Measurements from ENCODE around the gene GMEB2. TPM values are rescaled to one million over a fixed set of nuclear protein-coding genes. Genes with fewer than 3 reads are reported as not detected.

GMEB2 gene, protein sequence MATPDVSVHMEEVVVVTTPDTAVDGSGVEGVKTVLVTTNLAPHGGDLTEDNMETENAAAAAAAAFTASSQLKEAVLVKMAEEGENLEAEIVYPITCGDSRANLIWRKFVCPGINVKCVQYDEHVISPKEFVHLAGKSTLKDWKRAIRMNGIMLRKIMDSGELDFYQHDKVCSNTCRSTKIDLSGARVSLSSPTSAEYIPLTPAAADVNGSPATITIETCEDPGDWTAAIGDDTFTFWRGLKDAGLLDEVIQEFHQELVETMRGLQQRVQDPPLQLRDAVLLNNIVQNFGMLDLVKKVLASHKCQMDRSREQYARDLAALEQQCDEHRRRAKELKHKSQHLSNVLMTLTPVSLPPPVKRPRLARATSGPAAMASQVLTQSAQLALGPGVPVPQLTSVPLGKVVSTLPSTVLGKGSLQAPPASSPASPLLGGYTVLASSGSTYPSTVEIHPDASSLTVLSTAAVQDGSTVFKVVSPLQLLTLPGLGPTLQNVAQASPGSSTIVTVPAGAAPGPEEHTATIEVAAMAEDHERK
- total RNA-seq (2014; rRNA removed; shearing (Covaris generic)): 18.1 and 19.4 TPM in 2 replicates

DNA sequence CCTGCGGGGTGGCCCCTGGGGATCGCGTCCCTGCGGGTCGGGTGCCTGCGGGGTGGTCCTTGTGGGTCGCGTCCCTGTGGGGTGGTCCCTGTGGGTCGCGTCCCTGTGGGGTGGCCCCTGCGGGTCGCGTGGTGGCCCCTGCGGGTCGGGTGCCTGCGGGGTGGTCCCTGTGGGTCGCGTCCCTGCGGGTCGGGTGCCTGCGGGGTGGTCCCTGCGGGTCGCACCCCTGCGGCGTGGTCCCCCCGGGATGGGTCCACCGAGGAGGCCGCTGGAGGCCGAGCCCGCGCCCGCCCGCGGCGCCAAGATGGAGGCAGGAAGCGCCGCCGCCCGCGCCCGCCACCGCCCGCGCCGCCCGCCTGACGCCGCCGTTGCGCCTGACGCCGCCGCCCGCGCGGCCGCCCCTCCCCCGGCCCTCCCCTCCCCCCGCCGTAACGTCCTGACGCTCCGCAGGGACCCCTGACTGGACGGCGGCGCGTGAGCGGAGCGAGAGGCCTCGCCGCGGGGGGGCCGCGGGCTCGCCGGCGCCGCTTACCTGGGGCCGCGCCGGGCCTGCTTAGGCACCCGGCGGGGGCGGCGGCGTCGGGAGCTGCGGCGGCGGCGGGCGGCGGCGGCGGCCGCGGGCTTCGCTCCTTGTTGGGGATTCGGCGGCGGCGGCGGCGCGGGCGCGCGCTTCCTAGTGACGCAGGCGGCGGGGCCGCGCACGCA lies at the start of gene GMEB2:
GMEB2 (minus strand) TSS at position 678 of the 705 bp plus-strand sequence. CDS start 7,704 bp downstream, outside the sequence.

DNA sequence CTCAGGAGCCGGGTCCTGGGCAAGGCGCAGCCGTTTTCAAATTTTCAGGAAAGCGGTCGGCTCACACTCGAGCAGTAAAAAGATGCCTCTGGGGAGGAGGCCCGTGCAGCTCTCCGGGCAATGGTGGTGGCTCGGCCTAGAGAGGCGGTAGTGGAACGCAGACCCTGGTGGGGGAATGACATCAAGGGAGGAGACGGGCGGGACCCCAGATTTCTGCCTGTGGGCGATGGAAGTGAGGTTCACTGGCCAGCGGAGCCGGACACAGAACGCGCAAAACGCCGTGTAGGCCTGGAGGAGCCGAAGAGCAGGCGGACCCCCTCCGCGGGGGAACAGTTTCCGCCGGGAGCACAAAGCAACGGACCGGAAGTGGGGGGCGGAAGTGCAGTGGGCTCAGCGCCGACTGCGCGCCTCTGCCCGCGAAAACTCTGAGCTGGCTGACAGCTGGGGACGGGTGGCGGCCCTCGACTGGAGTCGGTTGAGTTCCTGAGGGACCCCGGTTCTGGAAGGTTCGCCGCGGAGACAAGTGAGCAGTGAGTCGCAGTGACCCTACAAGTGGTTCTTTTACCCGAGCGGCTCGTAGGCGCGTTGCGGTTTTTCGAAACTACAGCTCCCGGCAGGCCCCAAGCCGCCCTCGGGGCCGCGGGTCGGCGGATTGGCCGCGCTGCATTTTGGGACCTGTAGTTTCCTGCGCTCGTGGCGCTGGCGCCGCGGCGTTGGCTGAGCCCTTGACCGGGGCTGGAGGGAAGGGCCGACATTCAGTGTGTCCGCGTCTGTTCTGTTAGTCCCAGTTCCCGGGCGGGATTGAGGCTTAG lies 31.2 kb upstream of the GMEB2 start, which contains the start of gene RTEL1:
RTEL1 (plus strand) TSS at position 376 of the 812 bp plus-strand sequence. CDS start 1,091 bp downstream, outside the sequence.

DNA sequence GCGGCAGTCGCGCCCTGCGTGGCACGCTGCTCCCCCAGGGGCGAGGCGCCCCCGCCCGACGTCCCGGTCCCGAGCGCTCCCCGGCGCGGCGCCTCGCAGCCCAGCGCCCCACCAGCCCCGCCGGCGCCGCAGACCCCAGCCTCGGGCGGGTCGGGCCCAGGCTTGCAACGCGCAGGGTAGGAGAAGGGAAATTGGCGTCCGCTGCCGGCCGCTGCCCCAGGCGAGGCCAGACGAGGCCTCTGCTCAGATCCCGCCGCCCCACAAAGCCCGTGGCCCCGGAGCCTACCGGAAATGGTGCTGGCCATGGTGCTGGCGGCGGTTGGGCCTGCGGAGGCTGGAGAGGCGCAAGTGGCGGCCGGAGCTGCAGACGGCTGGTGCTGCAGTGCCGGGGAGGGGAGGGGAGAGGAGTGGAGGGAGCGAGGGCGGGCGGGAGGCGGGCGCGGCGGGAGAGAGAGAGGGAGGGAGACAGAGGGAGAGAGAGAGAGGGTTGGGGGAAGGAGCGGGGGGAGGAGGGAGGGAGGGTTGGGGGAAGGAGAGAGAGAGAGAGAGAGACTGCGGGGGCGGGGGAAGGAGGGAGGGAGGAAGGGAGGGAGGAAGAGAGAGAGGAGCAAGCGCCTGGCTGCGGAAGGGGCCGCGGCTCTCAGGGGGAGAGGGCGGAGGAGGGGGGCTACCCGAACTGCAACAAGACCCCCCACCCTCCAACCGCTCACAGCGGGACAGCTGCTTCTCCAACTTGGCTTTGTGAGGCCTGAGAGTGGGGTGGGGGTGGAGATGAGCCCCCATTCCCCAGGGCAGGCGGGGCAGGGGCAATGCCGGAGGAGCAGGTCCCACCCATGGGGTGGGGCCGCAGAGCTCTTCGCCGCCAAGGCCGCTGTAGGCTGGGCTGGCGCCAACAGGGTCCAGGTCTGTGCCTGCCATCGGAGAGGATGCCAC lies 26.4 kb upstream of the GMEB2 start, which contains the start of gene STMN3:
STMN3 (minus strand) TSS at position 384 of the 933 bp plus-strand sequence; CDS start at position 305, 79 bp downstream.

DNA sequence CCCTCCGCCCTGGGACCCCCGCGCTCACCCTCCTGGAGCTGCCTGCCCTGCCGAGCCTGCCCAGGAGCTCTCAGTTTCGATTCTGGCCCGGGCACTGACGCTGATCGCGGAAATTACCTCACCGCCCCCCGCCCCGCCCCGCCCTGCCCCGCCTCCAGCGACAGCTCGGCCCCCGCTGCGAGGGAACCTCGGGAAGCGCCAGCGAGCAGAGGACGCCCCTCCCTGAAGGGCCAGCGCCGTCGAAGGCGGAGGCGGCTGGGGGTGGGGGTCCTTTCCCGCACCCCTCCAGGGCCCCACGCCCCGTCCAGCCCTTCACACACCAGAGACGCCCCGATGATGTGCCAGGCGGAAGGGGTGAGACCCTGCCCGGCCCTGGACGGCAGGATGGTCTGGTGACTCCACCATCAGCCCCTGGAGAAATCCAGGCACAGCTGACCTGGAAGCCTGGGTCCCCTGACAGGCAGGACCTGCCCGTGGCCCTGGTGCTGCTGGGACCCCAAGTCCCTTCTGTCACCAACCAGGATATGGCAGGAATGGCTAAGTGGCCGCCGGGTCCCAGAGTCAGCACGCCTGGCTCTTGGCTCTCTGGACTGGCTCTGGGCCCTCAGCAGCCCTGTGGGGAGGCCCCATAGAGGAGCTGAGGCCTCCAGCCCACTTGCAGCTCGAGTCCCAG lies 52.6 kb downstream of the GMEB2 start, which contains the start of gene HELZ2:
HELZ2 (minus strand) TSS at position 84 of the 673 bp plus-strand sequence. CDS start 1,854 bp downstream, outside the sequence.

DNA sequence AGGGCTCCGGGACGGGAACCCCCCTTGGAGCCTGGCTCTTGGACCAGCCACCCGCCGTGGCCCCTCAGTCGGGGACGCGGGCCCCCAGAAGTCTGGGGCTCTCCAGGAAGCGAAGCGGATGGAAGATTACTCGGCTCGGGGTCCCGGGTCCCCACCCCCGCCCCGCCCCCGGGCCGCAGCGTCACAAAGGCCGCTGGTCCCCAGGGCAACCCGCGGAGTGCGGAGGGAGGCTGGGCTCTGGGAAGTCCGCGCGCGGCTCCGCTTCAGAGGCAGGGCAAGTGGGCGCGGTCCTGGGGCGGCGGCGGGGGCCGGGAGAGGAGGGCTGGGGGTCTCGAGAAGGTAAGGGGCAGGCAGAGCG lies 73.0 kb downstream of the GMEB2 start, which contains the start of gene FNDC11:
FNDC11 (plus strand) TSS at position 227 of the 358 bp plus-strand sequence. CDS start 1,505 bp downstream, outside the sequence.

DNA sequence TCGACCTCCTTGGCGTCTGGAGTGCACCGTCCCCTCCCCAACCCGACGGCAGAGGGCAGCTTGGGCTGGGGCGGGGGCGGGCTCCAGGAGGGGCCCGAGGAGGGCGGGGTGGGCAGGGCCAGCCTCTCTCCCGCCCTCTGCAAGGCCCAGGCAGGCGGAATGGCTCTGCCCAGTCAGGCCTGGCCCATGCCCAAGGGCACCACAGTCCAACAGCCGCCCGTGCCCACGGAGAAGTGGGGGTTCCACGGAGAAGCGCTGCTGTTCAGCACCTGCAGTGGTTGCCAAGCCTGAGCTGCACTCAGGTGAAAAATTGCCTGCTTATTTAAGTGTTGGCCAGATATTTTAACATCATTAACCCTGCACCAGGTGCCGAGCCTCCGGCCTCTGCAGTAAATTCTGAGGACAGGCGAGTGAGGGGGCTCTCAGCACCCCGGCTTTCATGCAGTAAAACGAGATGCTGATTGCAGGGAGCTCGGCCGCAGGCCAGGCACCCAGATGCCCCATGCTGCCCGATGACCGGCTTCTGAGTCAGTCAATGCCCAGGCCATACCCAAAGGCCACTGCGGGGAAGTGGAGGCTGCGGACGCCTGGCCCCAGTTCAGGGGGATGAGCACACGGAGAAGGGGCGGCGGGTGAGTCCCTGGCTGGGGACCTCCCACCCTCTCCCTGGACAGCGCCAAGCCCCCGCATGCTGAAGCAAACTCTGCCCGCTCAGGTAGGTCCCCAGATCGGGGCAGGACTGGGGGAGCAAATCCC lies 79.0 kb downstream of the GMEB2 start, which contains the start of gene SRMS:
SRMS (minus strand) TSS at position 25 of the 756 bp plus-strand sequence. CDS start 286 bp downstream, outside the sequence.

Other genes starting within 250 kb of the GMEB2 start
- 0.30 and 0.45 TPM in 2 replicates for gene KCNQ2, start 154.4 kb downstream of the GMEB2 start, total RNA-seq (2014; rRNA removed; shearing (Covaris generic))
- gene EEF1A2, start 128.0 kb downstream of the GMEB2 start, total RNA-seq (2014; rRNA removed; shearing (Covaris generic)): 49.6 and 63.1 TPM in 2 replicates
- gene PPDPF, start 106.3 kb downstream of the GMEB2 start, total RNA-seq (2014; rRNA removed; shearing (Covaris generic)): 66.1 and 98.5 TPM in 2 replicates
- gene PTK6, start 89.7 kb downstream of the GMEB2 start, total RNA-seq (2014; rRNA removed; shearing (Covaris generic)): 0.24 TPM in 1 of 2 replicates, not detected in the other
- not detected in 2 replicates for gene SRMS, start 79.4 kb downstream of the GMEB2 start, total RNA-seq (2014; rRNA removed; shearing (Covaris generic))
- gene FNDC11, start 72.9 kb downstream of the GMEB2 start, total RNA-seq (2014; rRNA removed; shearing (Covaris generic)): 0.08 and 0.45 TPM in 2 replicates
- gene HELZ2, start 52.9 kb downstream of the GMEB2 start, total RNA-seq (2014; rRNA removed; shearing (Covaris generic)): 20.0 and 25.8 TPM in 2 replicates
- gene STMN3, start 26.3 kb upstream of the GMEB2 start, total RNA-seq (2014; rRNA removed; shearing (Covaris generic)): 7.2 and 10.3 TPM in 2 replicates
- 19.5 and 24.3 TPM in 2 replicates for gene RTEL1, start 31.2 kb upstream of the GMEB2 start, total RNA-seq (2014; rRNA removed; shearing (Covaris generic))
- 2.7 and 7.2 TPM in 2 replicates for gene TNFRSF6B, start 69.6 kb upstream of the GMEB2 start, total RNA-seq (2014; rRNA removed; shearing (Covaris generic))
- 46.7 and 50.6 TPM in 2 replicates for gene ARFRP1, start 80.9 kb upstream of the GMEB2 start, total RNA-seq (2014; rRNA removed; shearing (Covaris generic))
- gene ZGPAT, start 80.9 kb upstream of the GMEB2 start, total RNA-seq (2014; rRNA removed; shearing (Covaris generic)): 38.3 and 52.1 TPM in 2 replicates
- 9.4 and 12.6 TPM in 2 replicates for gene LIME1, start 109.6 kb upstream of the GMEB2 start, total RNA-seq (2014; rRNA removed; shearing (Covaris generic))
- gene SLC2A4RG, start 112.7 kb upstream of the GMEB2 start, total RNA-seq (2014; rRNA removed; shearing (Covaris generic)): 38.4 and 48.2 TPM in 2 replicates
- 1.4 and 1.9 TPM in 2 replicates for gene ZBTB46, start 204.2 kb upstream of the GMEB2 start, total RNA-seq (2014; rRNA removed; shearing (Covaris generic))
- not detected in 2 replicates for gene ABHD16B, start 234.4 kb upstream of the GMEB2 start, total RNA-seq (2014; rRNA removed; shearing (Covaris generic))
- gene TPD52L2, start 238.2 kb upstream of the GMEB2 start, total RNA-seq (2014; rRNA removed; shearing (Covaris generic)): 92.3 and 97.2 TPM in 2 replicates

All from A375 (cell line).